OCI-LY7 (cell line): Measurements from ENCODE around the gene SPATA31A7. TPM values are rescaled to one million over a fixed set of nuclear protein-coding genes. Genes with fewer than 3 reads are reported as not detected.
"Not testable (repeated sequence)": the region's sequence is repeated elsewhere in the genome, so short reads cannot be mapped to it uniquely, and the experiment has no call there.

Experiments used
- Bru-seq: library from RNA; stranded (reverse); fragments of 400-500 nt; gene quantifications from one replicate; lab custom pipeline; 2021; lab: Mats Ljungman, UMichigan
- BruChase-seq, 2 experiments: library from RNA; stranded (reverse); fragments of 400-500 nt; gene quantifications; one replicate each; lab custom pipeline; 2021; lab: Mats Ljungman, UMichigan
- BruUV-seq: library from RNA; stranded (reverse); fragments of 400-500 nt; replicated peaks from 2 replicates; lab custom pipeline; 2021; lab: Mats Ljungman, UMichigan
- CTCF ChIA-PET: fragments of 300-600 bp; sonication (Branson Sonifier 250); formaldehyde crosslinking; loops from one replicate; lab custom pipeline; 2022; ENCODE audit warnings: antibody characterized with exemption; ENCODE audit not compliant: unreplicated experiment; lab: Charles Lee
- POLR2A ChIA-PET: fragments of 300-600 bp; sonication (Branson Sonifier 250); formaldehyde crosslinking; loops from one replicate; lab custom pipeline; 2022; ENCODE audit warnings: antibody characterized with exemption; lab: Charles Lee
- DNase-seq: peaks from one replicate; pipeline ENCODE4 v3.0.0-alpha.2; 2015; ENCODE audit warnings: low spot score
- H2AFZ ChIP-seq: fragments of 200-600 bp; sonication (generic), shearing (Covaris generic); 2 replicates; pipeline ENCODE4 v1.6.1; 2014; ENCODE audit warnings: mild to moderate bottlenecking, antibody characterized with exemption, low read length, moderate library complexity
- H3K27ac ChIP-seq: fragments of 200-600 bp; sonication (generic); 2 replicates; pipeline ENCODE4 v1.5.1; 2014; ENCODE audit warnings: mixed run types, low read depth, mild to moderate bottlenecking, moderate library complexity, low read length, inconsistent platforms; ENCODE audit not compliant: poor library complexity, severe bottlenecking
- H3K36me3 ChIP-seq: fragments of 200-600 bp; sonication (generic); 2 replicates; pipeline ENCODE4 v1.6.1; 2014; ENCODE audit warnings: mild to moderate bottlenecking, antibody characterized with exemption, low read length, moderate library complexity, mixed read lengths; ENCODE audit not compliant: insufficient read depth
- H3K4me1 ChIP-seq: fragments of 200-600 bp; sonication (generic); 2 replicates; pipeline ENCODE4 v1.5.1; 2014; ENCODE audit warnings: mild to moderate bottlenecking, low read length; ENCODE audit not compliant: insufficient read depth, poor library complexity, severe bottlenecking
- H3K4me2 ChIP-seq: fragments of 200-600 bp; sonication (generic); 2 replicates; pipeline ENCODE4 v1.6.1; 2014; ENCODE audit warnings: mild to moderate bottlenecking, low read length
- H3K4me3 ChIP-seq: fragments of 200-600 bp; sonication (generic); 2 replicates; pipeline ENCODE4 v1.5.1; 2014; ENCODE audit warnings: mild to moderate bottlenecking, low read depth, low read length; ENCODE audit not compliant: poor library complexity, severe bottlenecking
- H3K79me2 ChIP-seq: fragments of 200-600 bp; sonication (generic); 2 replicates; pipeline ENCODE4 v1.6.1; 2016; ENCODE audit warnings: low read depth, mild to moderate bottlenecking, low read length, moderate library complexity, mixed read lengths; ENCODE audit not compliant: insufficient read depth
- H3K9me2 ChIP-seq: fragments of 200-600 bp; sonication (generic); 2 replicates; pipeline ENCODE4 v1.6.1; 2016; ENCODE audit warnings: mild to moderate bottlenecking, low read length, mixed read lengths; ENCODE audit not compliant: insufficient read depth
- H3K9me3 ChIP-seq: fragments of 200-600 bp; sonication (generic); 2 replicates; pipeline ENCODE4 v1.6.1; 2014; ENCODE audit warnings: mild to moderate bottlenecking, mixed run types, low read length, mixed read lengths
- H4K20me1 ChIP-seq: fragments of 200-600 bp; sonication (generic); 2 replicates; pipeline ENCODE4 v1.6.1; 2014; ENCODE audit warnings: mild to moderate bottlenecking, antibody characterized with exemption, low read length, moderate library complexity, mixed read lengths; ENCODE audit not compliant: insufficient read depth
- intact Hi-C: fragments of 100-400 bp; cut with micrococcal nuclease; formaldehyde crosslinking; loops from one replicate; pipeline ENCODE4 v1.10.0; 2022; ENCODE audit not compliant: unreplicated experiment
- long read RNA-seq: library from polyadenylated mRNA; stranded (forward); transcript quantifications from one replicate; pipeline ENCODE4 v2.0.0, GENCODE V29; 2022
- small RNA-seq: library from RNA; depleted of rRNA; stranded (forward); fragments of <200 nt; gene quantifications from one replicate; pipeline ENCODE3, GENCODE V24; 2014
- total RNA-seq, 2 experiments: library from RNA; depleted of rRNA in 1 of 2; stranded (reverse); fragments of >200 nt in 1 of 2; shearing (Covaris generic) in 1 of 2; gene quantifications; 2 replicates each; pipeline ENCODE4 v1.2.3, GENCODE V29; 2014 to 2022

Gene SPATA31A7
- total RNA-seq (2014; rRNA removed; shearing (Covaris generic)), result not detected in 2 replicates
- total RNA-seq (2022), result not detected in 2 replicates
- not detected for Bru-seq, nascent RNA
- not detected for BruChase-seq, experiment 1, labeled RNA remaining after a 6-hour chase
- BruChase-seq, experiment 2, labeled RNA remaining after a 2-hour chase, result not detected
- long read RNA-seq, result 0 reads

DNA sequence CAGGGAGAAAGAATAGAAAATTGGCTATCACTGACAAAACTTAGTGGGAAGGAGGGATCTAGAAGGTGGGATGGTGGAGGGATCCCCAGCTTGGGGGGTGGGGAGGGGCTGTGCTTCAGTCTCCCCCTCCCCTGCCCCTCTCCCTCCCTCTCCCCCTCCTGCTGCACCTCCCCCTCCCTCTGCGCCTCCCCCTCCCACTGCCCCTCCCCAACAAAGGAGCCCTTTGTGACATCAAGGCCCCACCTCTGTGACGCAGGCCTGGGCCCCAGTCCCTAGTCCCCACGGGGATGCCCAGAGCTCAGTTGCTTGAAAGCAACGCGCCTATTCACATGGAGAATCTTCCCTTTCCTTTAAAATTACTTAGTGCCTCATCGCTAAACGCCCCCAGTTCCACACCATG is at the start of gene SPATA31A7:
SPATA31A7 (plus strand) TSS at position 301 of the 400 bp plus-strand sequence; CDS start at position 330, 29 bp downstream.
- H3K4me1 ChIP-seq, CTCF ChIA-PET, H3K9me3 ChIP-seq, intact Hi-C loops, H2AFZ ChIP-seq, H3K9me2 ChIP-seq, DNase-seq, H3K4me3 ChIP-seq, H3K4me2 ChIP-seq, H3K79me2 ChIP-seq, H3K36me3 ChIP-seq, H3K27ac ChIP-seq, BruUV-seq, H4K20me1 ChIP-seq, POLR2A ChIA-PET: not testable (repeated sequence)

DNA sequence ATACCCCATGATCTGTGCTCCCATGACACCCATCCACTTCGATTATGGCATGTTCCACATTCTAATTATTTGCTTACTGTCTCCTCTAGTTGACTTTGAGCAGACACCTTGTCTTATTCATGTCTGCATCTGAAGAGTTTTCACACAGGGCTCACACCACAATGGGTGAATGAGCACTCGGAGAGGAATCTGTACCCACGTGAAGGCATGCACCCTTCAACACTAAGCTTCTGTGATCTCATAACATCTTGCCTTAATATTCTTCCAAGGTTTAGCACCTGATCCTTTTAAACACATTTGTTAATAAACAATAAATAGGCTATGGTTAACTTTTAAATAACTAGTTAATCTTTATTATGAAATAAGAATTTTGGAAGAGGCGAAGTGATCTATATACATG is 36.6 kb downstream of the SPATA31A7 start:
- intact Hi-C loops, H2AFZ ChIP-seq, H3K27ac ChIP-seq, H3K9me2 ChIP-seq, DNase-seq, H3K36me3 ChIP-seq, H3K4me3 ChIP-seq, POLR2A ChIA-PET, H3K4me2 ChIP-seq, H4K20me1 ChIP-seq, H3K4me1 ChIP-seq, CTCF ChIA-PET, BruUV-seq, H3K79me2 ChIP-seq, H3K9me3 ChIP-seq: not testable (repeated sequence)

Small RNA genes lying within 50 kb of the gene (small RNA-seq; reads per million reads assigned to genes)
- gene BX005040.2, result not detected
